Tibial nerve (tissue), 4 donors: ENCODE data around the gene PPP1CB. TPM values are rescaled to one million over a fixed set of nuclear protein-coding genes. Genes with fewer than 3 reads are reported as not detected.
A peak's percentile ranks its signal among the peaks of the same experiment; 100 is the strongest.

Source experiments
- DNase-seq, 2 donors: peaks; one replicate each; pipeline ENCODE4 v3.0.0-alpha.2; 2019; ENCODE audit warnings: low spot score in 2 of 2
- H3K27ac ChIP-seq, 4 donors: fragments of 200-600 bp; sonication (generic) in 3 of 4; one replicate each; pipeline ENCODE4 v1.5.1; 2017 to 2019; ENCODE audit warnings: mild to moderate bottlenecking in 1 of 4
- H3K27me3 ChIP-seq, 2 donors: fragments of 200-600 bp; sonication (generic) in 1 of 2; one replicate each; pipeline versions ENCODE4 v1.5.1 to v1.6.0; 2017 to 2019
- H3K36me3 ChIP-seq, 3 donors: fragments of 200-600 bp; sonication (generic); one replicate each; pipeline ENCODE4 v1.5.1; 2018 to 2019
- H3K4me1 ChIP-seq, 4 donors: fragments of 200-600 bp; sonication (generic) in 3 of 4; one replicate each; pipeline ENCODE4 v1.5.1; 2017 to 2019
- H3K4me3 ChIP-seq, 4 donors: fragments of 200-600 bp; sonication (generic) in 3 of 4; one replicate each; pipeline ENCODE4 v1.5.1; 2017 to 2019; ENCODE audit warnings: mild to moderate bottlenecking in 1 of 4, moderate library complexity in 1 of 4
- H3K9me3 ChIP-seq, 4 donors: fragments of 200-600 bp; sonication (generic) in 3 of 4; one replicate each; pipeline ENCODE4 v1.5.1; 2017 to 2019
- CTCF ChIP-seq, 5 experiments: fragments of 200-600 bp in 3 of 5; fragments of 450-650 bp in 2 of 5; sonication (generic) in 3 of 5; IDR thresholded peaks; one replicate each; pipeline ENCODE4 v1.5.1; 2016 to 2019; ENCODE audit warnings: antibody characterized with exemption in 5 of 5, mild to moderate bottlenecking in 3 of 5, moderate library complexity in 2 of 5
- EP300 ChIP-seq, 2 donors: sonication (generic); formaldehyde crosslinking; IDR thresholded peaks; one replicate each; pipeline ENCODE4 v1.6.1; 2017; ENCODE audit warnings: antibody characterized with exemption in 2 of 2, mild to moderate bottlenecking in 1 of 2
- POLR2A ChIP-seq, 2 donors: fragments of 450-650 bp; IDR thresholded peaks; one replicate each; pipeline ENCODE4 v1.6.1; 2017; ENCODE audit warnings: antibody characterized with exemption in 2 of 2, mild to moderate bottlenecking in 2 of 2, moderate library complexity in 2 of 2
- WGBS, 2 donors: methylation state at CpG; one replicate each; pipeline ENCODE4 v1.1.5; 2018; 5-methylcytosine and 5-hydroxymethylcytosine counted together
- total RNA-seq, 4 donors: library from RNA; depleted of rRNA; stranded (reverse); fragments of >200 nt; gene quantifications; one replicate each; pipeline ENCODE4 v1.1.0, GENCODE V29; 2016

Gene PPP1CB
- total RNA-seq, 4 donors from 2014 or later: 105 to 335 (median 230) TPM

GRCh38 chr2:28809927-28810326, 58.3 kb downstream of the PPP1CB start:
- H3K4me3 ChIP-seq: peak overlapping the region in 3 of 4 donors; percentile 23 to 53 (median 51)
- TF ChIP-seq CTCF (IDR thresholded peaks at IDR 0.05) (no peak), POLR2A (IDR thresholded peaks at IDR 0.05) (no peak), EP300 (IDR thresholded peaks at IDR 0.05) (no peak)
- H3K9me3 ChIP-seq: no peaks in the 10 kb centered on the region
- H3K27me3 ChIP-seq: no peaks in the 10 kb centered on the region
- 75 to 83% methylated on average over 10 of the region's 10 CpGs for WGBS, 2 donors
- DNase-seq: no peak
- H3K4me1 ChIP-seq: peaks cover 0 to 16% (median 4%) of the 10 kb centered on the region in 4 donors
- H3K36me3 ChIP-seq: peaks cover 0 to 23% (median 0%) of the 10 kb centered on the region in 3 donors
- peak overlapping the region in 1 of 4 donors; percentile 15 for H3K27ac ChIP-seq

GRCh38 chr2:28810384-28811285, 59.0 kb downstream of the PPP1CB start, which contains the start of gene SPDYA:
Gene SPDYA (plus strand): TSS chr2:28810834. CDS start chr2:28816015, 5,181 bp downstream.
- 10 to 15% methylated on average over 36 to 64 of the region's 97 CpGs for WGBS, 2 donors
- Histone ChIP-seq H3K27ac (peak within 1 kb of the TSS in 1 of 4 donors; percentile 15), H3K4me3 (peak within 1 kb of the TSS; percentile 23 to 53 (median 46)), H3K4me1 (peaks cover 0 to 16% (median 4%) of the 10 kb centered on the region in 4 donors), H3K27me3 (no peaks in the 10 kb centered on the region), H3K36me3 (peaks cover 0 to 16% (median 0%) of the 10 kb centered on the region in 3 donors), H3K9me3 (no peaks in the 10 kb centered on the region)
- TF ChIP-seq CTCF (IDR thresholded peaks at IDR 0.05) (no peak), POLR2A (IDR thresholded peaks at IDR 0.05) (no peak), EP300 (IDR thresholded peaks at IDR 0.05) (peak in 1 of 2 donors; percentile 4)
- peak in 1 of 2 donors; percentile 23 for DNase-seq

- WGBS, 2 donors: 89 to 92% methylated on average over 3 of the region's 3 CpGs
- no peak for DNase-seq
- Histone ChIP-seq H3K27ac (no peak overlapping the region), H3K27me3 (no peaks in the 10 kb centered on the region), H3K4me1 (peaks cover 0 to 6% (median 0%) of the 10 kb centered on the region in 4 donors), H3K9me3 (no peaks in the 10 kb centered on the region), H3K36me3 (no peaks in the 10 kb centered on the region), H3K4me3 (no peak overlapping the region)
- TF ChIP-seq POLR2A (IDR thresholded peaks at IDR 0.05): no peak
- no peak for TF ChIP-seq CTCF (IDR thresholded peaks at IDR 0.05)
- no peak for TF ChIP-seq EP300 (IDR thresholded peaks at IDR 0.05)
These were observed 66.4 kb downstream of the PPP1CB start for GRCh38 chr2:28818053-28818452.

GRCh38 chr2:28821295-28821958, 69.8 kb downstream of the PPP1CB start:
- no peak overlapping the region for H3K27ac ChIP-seq
- peaks cover 0 to 6% (median 0%) of the 10 kb centered on the region in 4 donors for H3K4me1 ChIP-seq
- no peaks in the 10 kb centered on the region for H3K9me3 ChIP-seq
- 5 to 6% methylated on average over 8 of the region's 8 CpGs for WGBS, 2 donors
- no peak overlapping the region for H3K4me3 ChIP-seq
- no peaks in the 10 kb centered on the region for H3K27me3 ChIP-seq
- TF ChIP-seq CTCF (IDR thresholded peaks at IDR 0.05) (peak; percentile 57 to 72 (median 61)), POLR2A (IDR thresholded peaks at IDR 0.05) (no peak), EP300 (IDR thresholded peaks at IDR 0.05) (no peak)
- H3K36me3 ChIP-seq: no peaks in the 10 kb centered on the region
- DNase-seq: peak in 1 of 2 donors; percentile 77
